ENCODE measurements around the gene FCF1.

FCF1 gene

DNA sequence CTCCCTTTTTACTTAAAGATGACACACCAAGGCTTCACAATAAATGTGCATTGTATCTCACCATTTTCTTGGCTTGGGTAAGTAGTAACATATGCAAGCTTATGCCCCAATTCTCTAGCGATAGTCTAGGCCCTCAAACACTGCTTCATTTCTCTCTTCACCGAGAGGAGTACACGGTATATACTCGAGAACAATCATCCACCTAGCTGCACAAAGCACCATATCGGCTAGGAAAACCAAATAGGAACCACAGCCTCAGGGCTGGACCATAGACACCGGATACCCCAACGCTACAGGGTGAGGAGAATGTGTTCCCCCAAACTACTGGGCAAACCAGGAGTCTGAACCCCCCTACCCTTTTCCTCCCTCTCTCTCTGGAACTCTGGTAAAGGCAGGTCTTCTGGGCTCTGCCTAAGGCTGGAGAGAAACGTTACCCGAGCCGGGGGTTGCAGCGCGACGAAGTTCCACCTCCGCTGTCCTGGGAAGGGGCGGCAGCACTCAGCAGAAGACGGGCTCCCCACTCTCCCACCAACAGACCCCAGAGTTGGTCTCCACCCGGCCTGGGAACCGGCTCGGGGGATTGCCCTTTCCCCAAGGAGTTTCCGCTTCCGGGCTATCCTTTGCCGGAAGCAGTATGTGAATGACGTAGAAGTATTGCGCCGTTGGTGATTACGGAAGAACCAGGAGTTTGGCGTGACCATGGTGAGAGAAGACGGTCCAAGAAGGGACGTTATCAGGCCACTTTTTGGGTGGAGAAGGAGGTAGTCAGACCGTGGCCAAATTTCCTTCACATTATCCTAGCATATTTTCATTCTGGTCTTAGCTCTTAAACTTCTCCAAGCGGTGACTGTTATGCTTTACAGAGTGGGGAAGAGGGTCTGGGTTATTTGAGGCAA lies at the start of gene FCF1, which contains the start of gene AREL1:
Gene FCF1, plus strand, starts transcription at position 646 of the 896 bp plus-strand sequence. Its CDS starts 54 bp downstream, at position 700.
Gene AREL1, minus strand, starts transcription at position 582 of the 896 bp plus-strand sequence. CDS start 27,465 bp downstream, outside the sequence.
- peak; percentile 93 for DNase-seq (ENCODE audit: low spot score)

GRCh38 chr14:74663884-74664283 lies 49.1 kb upstream of the FCF1 start:
- no peak for DNase-seq (ENCODE audit: low spot score)

DNA sequence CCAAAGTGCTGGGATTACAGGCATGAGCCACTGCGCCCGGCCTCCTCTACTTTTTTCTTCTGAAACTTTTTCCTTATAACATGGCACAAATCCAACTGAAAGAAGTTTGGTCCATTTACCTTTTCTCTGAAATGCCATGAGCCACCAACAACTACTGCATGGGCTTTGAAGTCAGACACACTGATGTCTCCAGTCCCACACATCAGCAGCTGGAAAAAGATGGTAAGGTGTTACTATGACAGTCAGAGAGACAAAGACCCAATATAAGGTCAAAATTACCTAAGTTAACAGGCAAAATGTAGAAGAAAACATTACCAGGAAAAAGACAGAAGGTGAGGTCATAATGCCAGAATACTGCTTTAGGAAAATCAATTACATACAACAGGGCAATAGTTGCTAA lies 48.2 kb upstream of the FCF1 start:
- no peak for DNase-seq (ENCODE audit: low spot score)

DNA sequence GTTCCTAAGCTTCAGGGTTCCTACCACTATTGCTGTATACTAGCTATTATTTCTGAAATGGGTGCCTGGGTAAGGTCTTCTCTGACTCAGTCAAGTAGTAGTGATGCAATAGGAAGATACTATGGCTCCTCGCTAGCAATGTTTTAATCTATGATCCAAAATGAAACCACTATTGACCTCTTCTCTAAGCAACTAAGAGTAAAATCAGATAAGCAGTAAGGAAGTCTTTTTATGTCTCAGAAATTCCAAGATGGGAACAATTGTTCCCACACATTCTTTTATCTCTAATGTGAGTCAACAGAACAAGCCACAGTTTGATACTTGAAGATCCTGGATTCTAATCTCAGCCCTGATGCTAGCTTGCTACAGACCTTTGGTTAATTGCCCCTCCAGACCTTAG lies 45.2 kb upstream of the FCF1 start:
- peak; percentile 19 for DNase-seq (ENCODE audit: low spot score)

- no peak for DNase-seq (ENCODE audit: low spot score)
Measured at GRCh38 chr14:74669256-74669655, 43.7 kb upstream of the FCF1 start.

- no peak for DNase-seq (ENCODE audit: low spot score)
Measured at GRCh38 chr14:74669846-74670245, 43.1 kb upstream of the FCF1 start.

- DNase-seq (ENCODE audit: low spot score) = peak; percentile 30
Measured at GRCh38 chr14:74670726-74671411, 42.1 kb upstream of the FCF1 start.

GRCh38 chr14:74671789-74672188 lies 41.2 kb upstream of the FCF1 start:
- DNase-seq (ENCODE audit: low spot score) = peak; percentile 64

DNA sequence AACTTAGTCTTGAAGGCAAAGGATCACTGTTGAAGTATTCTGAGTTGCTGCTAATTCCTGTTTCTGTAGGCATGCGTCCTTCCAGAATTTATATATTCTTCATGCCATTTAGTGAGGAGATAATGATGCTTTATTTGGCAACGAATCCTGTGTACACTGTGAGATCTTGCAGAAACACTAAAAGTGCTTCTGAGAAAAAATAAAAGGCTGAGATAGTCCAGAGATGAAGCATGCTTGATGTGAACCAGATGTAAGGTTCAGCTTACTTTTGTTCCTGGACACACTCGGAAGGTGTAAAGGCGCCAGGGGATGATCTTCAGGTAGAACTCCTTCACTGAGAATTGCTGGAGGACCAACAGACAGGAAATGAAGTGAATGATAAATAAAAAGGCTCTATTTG lies 39.2 kb upstream of the FCF1 start:
- DNase-seq (ENCODE audit: low spot score) = no peak

- DNase-seq (ENCODE audit: low spot score) = no peak
Measured at GRCh38 chr14:74675219-74675618, 37.7 kb upstream of the FCF1 start.

DNA sequence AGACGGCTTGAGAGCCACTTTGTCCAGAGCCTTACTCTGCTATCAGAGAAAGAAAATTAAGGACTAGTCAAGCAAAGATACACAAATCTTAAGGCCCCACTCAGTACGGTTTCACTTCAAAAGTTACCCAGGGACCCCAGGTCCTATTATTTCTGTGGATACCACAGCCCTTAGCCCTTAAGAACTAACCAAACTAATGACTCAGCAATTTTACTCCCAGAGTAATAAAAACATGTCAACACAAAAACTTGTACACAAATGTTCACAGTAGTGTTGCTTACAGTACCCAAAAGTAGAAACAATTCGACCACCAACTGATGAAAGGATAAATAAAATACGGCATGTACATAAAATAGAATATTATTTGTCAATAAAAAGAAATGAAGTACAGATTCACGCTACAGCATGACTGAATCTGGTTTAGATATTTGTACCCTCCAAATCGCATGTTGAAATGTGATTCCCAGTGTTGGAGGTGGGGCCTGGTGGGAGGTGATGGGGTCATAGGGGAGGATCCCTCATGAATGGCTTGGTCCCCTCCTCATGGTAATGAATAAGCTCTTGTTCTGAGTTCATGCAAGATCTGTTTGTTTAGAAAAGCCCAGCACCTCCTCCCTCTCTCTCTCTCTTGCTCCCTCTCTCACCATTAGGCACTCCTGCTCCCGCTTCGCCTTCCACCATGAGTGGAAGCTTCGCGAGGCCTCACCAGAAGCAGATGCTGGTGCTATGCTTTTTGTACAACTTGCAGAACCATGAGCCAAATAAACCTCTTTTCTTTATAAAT lies 30.6 kb upstream of the FCF1 start:
- DNase-seq (ENCODE audit: low spot score) = no peak

GRCh38 chr14:74683406-74683805 lies 29.5 kb upstream of the FCF1 start:
- DNase-seq (ENCODE audit: low spot score) = no peak

GRCh38 chr14:74684434-74684833 lies 28.5 kb upstream of the FCF1 start:
- no peak for DNase-seq (ENCODE audit: low spot score)

DNA sequence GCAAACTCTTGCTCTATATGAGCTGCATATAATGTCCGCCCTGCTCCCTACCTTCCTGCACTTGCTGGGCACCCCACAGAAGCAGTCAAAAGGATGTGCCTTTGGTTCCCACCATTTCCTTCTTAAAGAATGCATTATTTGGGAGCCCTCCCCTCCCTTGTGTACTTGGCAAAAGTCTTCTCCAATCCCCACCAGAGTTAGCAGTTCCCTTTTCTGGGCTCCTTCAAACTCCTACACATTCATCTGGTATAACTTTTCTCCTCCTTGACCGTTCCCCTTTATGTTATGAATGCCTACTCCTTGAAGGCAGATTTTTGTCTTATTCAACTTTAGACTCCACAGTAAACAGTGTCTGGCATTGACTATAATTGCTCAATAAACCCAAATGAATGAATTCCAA lies 27.9 kb upstream of the FCF1 start:
- DNase-seq (ENCODE audit: low spot score) = no peak

DNA sequence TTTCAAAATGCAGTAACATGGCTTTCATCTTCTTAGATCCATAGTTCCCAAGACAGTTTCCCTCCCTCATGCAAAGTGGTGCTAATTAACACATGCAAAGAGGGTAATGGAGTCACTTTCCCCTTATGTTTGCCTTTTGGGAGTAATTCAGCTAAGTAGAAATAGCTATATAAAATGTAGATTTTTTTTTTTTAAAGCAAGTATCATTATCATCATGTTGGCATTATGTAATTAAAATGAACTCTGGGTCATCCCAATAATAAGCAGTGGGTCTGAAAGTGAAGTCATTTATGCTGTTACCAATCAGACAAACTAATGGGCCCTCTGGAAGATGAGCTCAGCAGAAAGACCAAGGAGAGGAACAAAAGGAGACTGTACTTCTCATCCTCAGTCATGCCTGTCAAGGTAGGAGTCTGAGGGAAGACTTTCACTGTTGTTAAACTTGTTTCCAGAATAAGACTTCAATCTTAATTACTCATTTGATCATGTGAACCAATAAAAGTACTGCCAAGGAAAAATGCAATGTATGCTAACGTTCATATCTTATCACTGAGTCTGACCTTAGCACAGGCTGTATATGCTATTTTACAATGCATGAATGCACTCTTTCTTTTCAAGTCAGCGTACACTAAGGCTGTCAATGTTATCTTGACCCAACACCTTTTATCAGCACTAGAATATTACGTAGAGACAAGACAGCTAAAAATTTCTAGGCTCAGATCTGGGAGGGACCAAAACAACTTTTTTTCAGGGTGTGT lies 26.8 kb upstream of the FCF1 start:
- no peak for DNase-seq (ENCODE audit: low spot score)

DNA sequence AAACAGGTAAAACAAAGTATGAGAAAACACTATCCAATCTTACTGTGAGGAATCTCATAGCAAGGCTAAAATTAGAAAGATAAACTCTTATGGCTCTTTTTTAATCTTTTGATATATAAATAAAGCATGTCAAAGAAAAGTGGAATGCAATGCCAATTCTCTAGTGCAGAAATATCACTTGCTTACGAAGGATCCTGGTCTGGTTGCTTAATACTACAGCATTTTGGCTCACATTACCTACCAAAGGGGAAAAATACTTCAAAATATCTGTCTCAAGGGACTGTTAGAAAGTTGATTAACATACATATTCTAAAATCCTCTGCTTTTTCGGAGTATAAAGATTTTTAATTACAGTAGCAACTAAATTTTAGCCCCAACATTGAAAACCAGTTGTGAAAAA lies 21.5 kb upstream of the FCF1 start:
- DNase-seq (ENCODE audit: low spot score) = no peak

DNA sequence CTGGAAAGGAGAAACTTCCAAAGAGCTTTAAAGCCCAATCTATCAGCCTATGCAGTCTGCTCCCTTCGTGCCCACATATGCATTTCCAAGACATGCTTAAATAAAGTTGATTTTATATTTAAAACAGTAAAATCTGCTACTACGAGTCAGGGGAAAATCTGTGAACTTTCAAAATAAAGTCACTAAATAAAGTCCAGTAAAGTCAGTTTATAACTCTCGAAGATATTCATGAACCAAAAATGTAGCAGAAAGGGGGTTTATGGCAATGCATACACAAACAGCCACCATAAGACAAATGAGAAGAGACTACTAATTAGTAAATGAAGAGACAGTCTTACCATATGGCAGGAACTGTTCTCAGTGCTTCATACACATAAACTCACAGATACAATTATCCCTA lies 19.8 kb upstream of the FCF1 start:
- DNase-seq (ENCODE audit: low spot score) = no peak

DNA sequence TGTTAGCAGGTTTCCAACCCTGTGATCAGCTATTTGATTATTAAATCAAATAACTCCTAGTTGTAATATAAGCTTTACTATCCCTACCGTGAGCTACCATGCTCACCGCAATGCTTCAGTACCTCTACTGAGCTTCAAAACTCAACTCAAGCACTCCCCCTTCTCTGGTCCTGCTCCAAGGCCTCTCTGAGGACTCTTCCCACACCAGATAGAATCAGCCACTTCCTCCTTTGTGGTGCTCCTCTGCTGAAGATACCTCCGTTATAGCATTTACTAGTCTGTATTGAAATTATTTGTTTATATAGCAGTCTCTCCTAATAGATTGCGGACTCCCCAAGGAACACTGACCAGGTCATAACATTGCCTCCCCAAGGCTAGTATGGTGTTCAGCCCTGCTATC lies 17.5 kb upstream of the FCF1 start:
- no peak for DNase-seq (ENCODE audit: low spot score)

- DNase-seq (ENCODE audit: low spot score) = no peak
Measured at GRCh38 chr14:74697011-74697410, 15.9 kb upstream of the FCF1 start.

GRCh38 chr14:74697543-74697942 lies 15.4 kb upstream of the FCF1 start:
- DNase-seq (ENCODE audit: low spot score) = peak; percentile 70

GRCh38 chr14:74697976-74698375 lies 15.0 kb upstream of the FCF1 start:
- no peak for DNase-seq (ENCODE audit: low spot score)

GRCh38 chr14:74698465-74698864 lies 14.5 kb upstream of the FCF1 start:
- DNase-seq (ENCODE audit: low spot score) = no peak
